SK-N-SH (cell line): ENCODE measurements around the gene ALOXE3. TPM values are rescaled to one million over a fixed set of nuclear protein-coding genes. Genes with fewer than 3 reads are reported as not detected.
"Not testable (repeated sequence)": the region's sequence is repeated elsewhere in the genome, so short reads cannot be mapped to it uniquely, and the experiment has no call there.

Experiments used
- CTCF ChIA-PET: fragments of 300-600, 350-600 bp; formaldehyde crosslinking; extraction: SDS; loops from one replicate; lab custom pipeline; 2021; lab: Yijun Ruan, JAX
- POLR2A ChIA-PET: fragments of 350-600 bp; sonication (Branson Sonifier 250); formaldehyde crosslinking; extraction: SDS; loops from one replicate; lab custom pipeline; 2020; ENCODE audit warnings: antibody characterized with exemption, inconsistent platforms; lab: Yijun Ruan, JAX
- DNase-seq: peaks from one replicate; pipeline ENCODE4 v3.0.0; 2012
- H2AFZ ChIP-seq: fragments of 200-600 bp; sonication (generic); 2 replicates; pipeline ENCODE4 v1.8.1; 2016; ENCODE audit warnings: antibody characterized with exemption, mild to moderate bottlenecking, low read depth
- H3F3A ChIP-seq: fragments of 200-600 bp; sonication (generic); replicated peaks from 2 replicates; pipeline ENCODE3; 2016; ENCODE audit warnings: antibody characterized with exemption, mild to moderate bottlenecking; ENCODE audit not compliant: insufficient read depth
- H3K27ac ChIP-seq, 2 experiments: fragments of 200-500 bp in 1 of 2; fragments of 200-600 bp in 1 of 2; sonication (Bioruptor generic) in 1 of 2; sonication (generic), shearing (Covaris generic) in 1 of 2; 2 replicates each; pipeline versions ENCODE4 v1.5.1 to v1.6.1; 2014 to 2016; ENCODE audit warnings: low read depth in 2 of 2, inconsistent platforms in 1 of 2, low read length in 1 of 2, mild to moderate bottlenecking in 1 of 2, mixed read lengths in 1 of 2
- H3K27me3 ChIP-seq: fragments of 200-600 bp; sonication (generic), shearing (Covaris generic); 2 replicates; pipeline ENCODE4 v1.6.1; 2016; ENCODE audit warnings: mixed run types; ENCODE audit not compliant: insufficient read depth
- H3K36me3 ChIP-seq, 2 experiments: fragments of 200-500 bp in 1 of 2; fragments of 200-600 bp in 1 of 2; sonication (Bioruptor generic) in 1 of 2; sonication (generic) in 1 of 2; replicated peaks in 1 of 2; 2 replicates each; pipeline versions ENCODE3 to v1.5.1; 2014 to 2016; ENCODE audit warnings: low read length in 1 of 2, mild to moderate bottlenecking in 1 of 2; ENCODE audit not compliant: insufficient read depth in 2 of 2, control insufficient read depth in 1 of 2
- H3K4me1 ChIP-seq, 2 experiments: fragments of 200-500 bp in 1 of 2; fragments of 200-600 bp in 1 of 2; sonication (Bioruptor generic) in 1 of 2; sonication (generic), shearing (Covaris generic) in 1 of 2; 2 replicates each; pipeline versions ENCODE4 v1.5.1 to v1.6.1; 2014 to 2016; ENCODE audit warnings: low read depth in 1 of 2, low read length in 1 of 2, mixed run types in 1 of 2; ENCODE audit not compliant: insufficient read depth in 2 of 2, control insufficient read depth in 1 of 2
- H3K4me2 ChIP-seq: fragments of 200-600 bp; sonication (generic), shearing (Covaris generic); 2 replicates; pipeline ENCODE4 v1.6.1; 2017; ENCODE audit warnings: mixed run types
- H3K4me3 ChIP-seq, 2 experiments: fragments of 200-500 bp in 1 of 2; fragments of 200-600 bp in 1 of 2; sonication (Bioruptor generic) in 1 of 2; sonication (generic), shearing (Covaris generic) in 1 of 2; 2 replicates each; pipeline versions ENCODE4 v1.5.1 to v1.8.1; 2014 to 2016; ENCODE audit warnings: low read depth in 2 of 2, inconsistent platforms in 1 of 2, low read length in 1 of 2, mild to moderate bottlenecking in 1 of 2, mixed read lengths in 1 of 2, moderate library complexity in 1 of 2
- H3K79me2 ChIP-seq: fragments of 200-600 bp; sonication (generic); 2 replicates; pipeline ENCODE4 v1.8.1; 2017; ENCODE audit warnings: mild to moderate bottlenecking; ENCODE audit not compliant: insufficient read depth
- H3K9ac ChIP-seq: fragments of 200-600 bp; sonication (generic); 2 replicates; pipeline ENCODE4 v1.6.1; 2017; ENCODE audit warnings: mixed run types
- H3K9me2 ChIP-seq: fragments of 200-600 bp; sonication (generic); 2 replicates; pipeline ENCODE4 v1.6.1; 2017; ENCODE audit warnings: mixed run types
- H3K9me3 ChIP-seq: fragments of 200-600 bp; sonication (generic); 2 replicates; pipeline ENCODE4 v1.6.1; 2017; ENCODE audit warnings: mixed run types, mild to moderate bottlenecking, moderate library complexity
- H4K20me1 ChIP-seq: fragments of 200-600 bp; sonication (generic); 2 replicates; pipeline ENCODE4 v1.6.1; 2017; ENCODE audit warnings: mild to moderate bottlenecking, mixed run types; ENCODE audit not compliant: insufficient read depth
- CHD2 ChIP-seq: fragments of 150-350 bp; IDR thresholded peaks from 2 replicates; pipeline ENCODE4 v1.6.1; 2018; ENCODE audit warnings: low read length; ENCODE audit not compliant: partially characterized antibody
- EP300 ChIP-seq, 2 experiments: IDR thresholded peaks; 2 replicates each; pipeline versions ENCODE4 v1.4.0 to v1.6.1; 2012; ENCODE audit warnings: borderline replicate concordance in 1 of 2, low read depth in 1 of 2, low read length in 1 of 2
- EZH2phosphoT487 ChIP-seq: fragments of 200-600 bp; sonication (generic); IDR thresholded peaks from 2 replicates; pipeline ENCODE4 v1.6.1; 2017; ENCODE audit warnings: low read depth, mixed run types, mild to moderate bottlenecking, antibody characterized with exemption, moderate library complexity, borderline replicate concordance
- FOXJ3 ChIP-seq: sonication (generic); formaldehyde crosslinking; IDR thresholded peaks from 2 replicates; pipeline ENCODE4 v1.5.1; 2020; ENCODE audit warnings: mild to moderate bottlenecking, missing genetic modification reagents
- NFIC ChIP-seq: IDR thresholded peaks from 2 replicates; pipeline ENCODE4 v1.4.0; 2012; ENCODE audit warnings: borderline replicate concordance
- NRF1 ChIP-seq: IDR thresholded peaks from 2 replicates; pipeline ENCODE4 v1.6.1; 2012; ENCODE audit warnings: low read depth, mild to moderate bottlenecking, low read length
- POLR2AphosphoS5 ChIP-seq: IDR thresholded peaks from 2 replicates; pipeline ENCODE4 v1.6.1; 2012; ENCODE audit warnings: low read depth, low read length
- RXRA ChIP-seq: IDR thresholded peaks from 2 replicates; pipeline ENCODE4 v1.4.0; 2012; ENCODE audit warnings: low read depth, mild to moderate bottlenecking, borderline replicate concordance
- SIN3A ChIP-seq: IDR thresholded peaks from 2 replicates; pipeline ENCODE4 v1.6.1; 2012; ENCODE audit warnings: low read depth, mild to moderate bottlenecking, low read length, moderate library complexity, borderline replicate concordance
- TAF1 ChIP-seq: IDR thresholded peaks from 2 replicates; pipeline ENCODE4 v1.6.1; 2012; ENCODE audit warnings: low read depth, mild to moderate bottlenecking, low read length, moderate library complexity, borderline replicate concordance
- TCF12 ChIP-seq: IDR thresholded peaks from 2 replicates; pipeline ENCODE4 v1.4.0; 2012
- USF1 ChIP-seq: IDR thresholded peaks from 2 replicates; pipeline ENCODE4 v1.4.0; 2012; ENCODE audit warnings: low read depth, borderline replicate concordance
- YY1 ChIP-seq: IDR thresholded peaks from 2 replicates; pipeline ENCODE4 v1.4.0; 2012; ENCODE audit warnings: low read depth, mild to moderate bottlenecking
- WGBS: methylation state at CpG from one replicate; pipeline ENCODE4 v1.1.6; 2017; ENCODE audit warnings: low lambda C conversion rate; 5-methylcytosine and 5-hydroxymethylcytosine counted together
- polyA plus RNA-seq, 3 experiments: library from polyadenylated mRNA; depleted of rRNA; stranded (reverse); fragments of >200 nt; gene quantifications; 2 replicates each; pipeline ENCODE4 v1.2.3, GENCODE V29; 2012

The ALOXE3 gene
- polyA plus RNA-seq, 1 of the 3 experiments (the other 2 are of a cell fraction), result 0.46 TPM

- no peak for DNase-seq
- no peak for TF ChIP-seq CHD2
- no peak for TF ChIP-seq TCF12
- no peak for TF ChIP-seq EP300 (IDR thresholded peaks at IDR 0.05; ENCODE audit: borderline replicate concordance in 1 of 2, low read depth in 1 of 2, low read length in 1 of 2)
- TF ChIP-seq POLR2AphosphoS5, result no peak
- no peak for TF ChIP-seq TAF1
- TF ChIP-seq RXRA, result no peak
- TF ChIP-seq YY1, result no peak
- TF ChIP-seq NRF1, result no peak
- no peak for TF ChIP-seq NFIC
- no peak for TF ChIP-seq EZH2phosphoT487
- TF ChIP-seq FOXJ3 (CRISPR knock-in tag), result no peak
- TF ChIP-seq SIN3A, result no peak
- no peak for TF ChIP-seq USF1
- H3K4me2 ChIP-seq, result peak overlapping the region; percentile 64
- ChIA-PET POLR2A (no interaction called here), CTCF (interaction anchor here (0.7 to 8.9 kb wide), 13 partner anchors 11 to 238 kb away, joined by 3 to 390 read pairs (median 28); partner anchors contain the start of genes ALOX12B and ALOXE3)
- no peak overlapping the region for H2AFZ ChIP-seq
- 5% methylated on average over 8 of the region's 8 CpGs for WGBS
- H4K20me1 ChIP-seq, result no peaks in the 10 kb centered on the region
- H3K27me3 ChIP-seq, result peaks cover 65% of the 10 kb centered on the region
- no peaks in the 10 kb centered on the region for H3F3A ChIP-seq
- peaks cover 4 to 8% of the 10 kb centered on the region in 2 experiments; a peak in 2 of 4 replicates for H3K4me1 ChIP-seq
- no peak overlapping the region for H3K9ac ChIP-seq
- peak overlapping the region in 1 of 2 experiments; percentile 31; a peak in 1 of 4 replicates for H3K4me3 ChIP-seq
- no peaks in the 10 kb centered on the region for H3K36me3 ChIP-seq
- H3K9me3 ChIP-seq, result no peaks in the 10 kb centered on the region
- no peaks in the 10 kb centered on the region for H3K9me2 ChIP-seq
- H3K27ac ChIP-seq, result no peak overlapping the region
- H3K79me2 ChIP-seq, result no peaks in the 10 kb centered on the region
Measured at GRCh38 chr17:8062435-8062806, 55.9 kb downstream of the ALOXE3 start.

DNA sequence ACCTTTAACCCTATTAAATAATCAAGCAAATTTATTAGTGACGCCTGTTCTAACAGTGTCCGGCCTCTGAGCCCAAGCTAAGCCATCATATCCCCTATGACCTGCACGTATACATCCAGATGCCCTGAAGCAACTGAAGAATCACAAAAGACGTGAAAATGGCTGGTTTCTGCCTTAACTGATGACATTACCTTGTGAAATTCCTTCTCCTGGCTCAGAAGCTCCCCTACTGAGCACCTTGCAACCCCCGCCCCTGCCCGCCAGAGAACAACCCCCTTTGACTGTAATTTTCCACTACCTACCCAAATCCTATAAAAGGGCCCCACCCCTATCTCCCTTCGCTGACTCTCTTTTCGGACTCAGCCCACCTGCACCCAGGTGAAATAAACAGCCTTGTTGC lies 56.5 kb downstream of the ALOXE3 start:
- H2AFZ ChIP-seq, H3K4me1 ChIP-seq, H3K79me2 ChIP-seq, H4K20me1 ChIP-seq, H3K27ac ChIP-seq, H3K36me3 ChIP-seq, H3K9me2 ChIP-seq, H3K9ac ChIP-seq, H3K4me3 ChIP-seq, H3K4me2 ChIP-seq, POLR2A ChIA-PET, H3F3A ChIP-seq, H3K9me3 ChIP-seq, DNase-seq: not testable (repeated sequence)
- CTCF ChIA-PET, result interaction anchor here (0.7 to 8.9 kb wide), 13 partner anchors 10 to 199 kb away, joined by 3 to 390 read pairs (median 53); partner anchors contain the start of genes ALOX12B and ALOXE3
- peaks cover 60% of the 10 kb centered on the region for H3K27me3 ChIP-seq
- WGBS, result 51% methylated on average over 8 of the region's 8 CpGs
